CD14-positive monocyte (primary cell): ENCODE results near the gene LCLAT1. TPM values are rescaled to one million over a fixed set of nuclear protein-coding genes. Genes with fewer than 3 reads are reported as not detected.

ENCODE experiments used
- DNase-seq, 3 donors: peaks; one replicate each; pipeline ENCODE4 v3.0.0-alpha.2; 2011 to 2022
- H2AFZ ChIP-seq: 2 replicates; pipeline ENCODE4 v1.6.0; 2012; ENCODE audit warnings: mild to moderate bottlenecking, low read depth, low read length, inconsistent platforms; ENCODE audit not compliant: insufficient read depth, poor library complexity, severe bottlenecking
- H3K27ac ChIP-seq, 2 donors: 1 replicate in 1 of 2; 2 replicates in 1 of 2; pipeline ENCODE4 v1.5.1; 2012 to 2013; ENCODE audit warnings: low read length in 2 of 2, control low read depth in 1 of 2, inconsistent platforms in 1 of 2, low read depth in 1 of 2, mild to moderate bottlenecking in 1 of 2
- H3K27me3 ChIP-seq, 2 donors: one replicate each; pipeline versions ENCODE4 v1.6.0 to v1.6.1; 2011 to 2013; ENCODE audit warnings: low read length in 2 of 2; ENCODE audit not compliant: control insufficient read depth in 2 of 2, insufficient read depth in 2 of 2
- H3K36me3 ChIP-seq, 2 donors: replicated peaks in 1 of 2; 1 replicate in 1 of 2; 2 replicates in 1 of 2; pipeline versions ENCODE4 v1.5.1 to v1.6.1; 2012 to 2013; ENCODE audit warnings: low read length in 2 of 2, control low read depth in 1 of 2, inconsistent platforms in 1 of 2, mild to moderate bottlenecking in 1 of 2; ENCODE audit not compliant: insufficient read depth in 2 of 2, control insufficient read depth in 1 of 2
- H3K4me1 ChIP-seq, 2 donors: 1 replicate in 1 of 2; 2 replicates in 1 of 2; pipeline versions ENCODE4 v1.5.1 to v1.6.1; 2012 to 2013; ENCODE audit warnings: low read length in 2 of 2, control low read depth in 1 of 2, inconsistent platforms in 1 of 2, mild to moderate bottlenecking in 1 of 2, moderate library complexity in 1 of 2; ENCODE audit not compliant: insufficient read depth in 2 of 2, control insufficient read depth in 1 of 2
- H3K4me2 ChIP-seq: replicated peaks from 2 replicates; pipeline ENCODE3; 2012; ENCODE audit warnings: low read length, moderate library complexity, mild to moderate bottlenecking; ENCODE audit not compliant: poor library complexity, severe bottlenecking; ENCODE audit errors: extremely low read depth
- H3K4me3 ChIP-seq, 3 experiments: fragments of 200-600 bp in 1 of 3; sonication (generic) in 1 of 3; replicated peaks in 1 of 3; 1 replicate in 2 of 3; 2 replicates in 1 of 3; pipeline ENCODE4 v1.5.1; 2011 to 2013; ENCODE audit warnings: low read length in 3 of 3, mild to moderate bottlenecking in 3 of 3, control low read depth in 2 of 3, low read depth in 2 of 3, inconsistent platforms in 1 of 3, moderate library complexity in 1 of 3
- H3K79me2 ChIP-seq: 2 replicates; pipeline ENCODE4 v1.6.0; 2012; ENCODE audit warnings: mild to moderate bottlenecking, control low read depth, inconsistent platforms, low read length, moderate library complexity; ENCODE audit not compliant: insufficient read depth
- H3K9ac ChIP-seq: 2 replicates; pipeline ENCODE4 v1.6.0; 2017; ENCODE audit warnings: low read length, mild to moderate bottlenecking; ENCODE audit not compliant: insufficient read depth, poor library complexity, severe bottlenecking
- H3K9me3 ChIP-seq, 2 donors: replicated peaks in 1 of 2; 1 replicate in 1 of 2; 2 replicates in 1 of 2; pipeline versions ENCODE4 v1.5.1 to v1.6.1; 2012 to 2013; ENCODE audit warnings: low read length in 2 of 2, control low read depth in 1 of 2; ENCODE audit not compliant: control insufficient read depth in 1 of 2, insufficient read depth in 1 of 2
- H4K20me1 ChIP-seq: 2 replicates; pipeline ENCODE4 v1.6.0; 2012; ENCODE audit warnings: mild to moderate bottlenecking, low read length, control low read depth, moderate library complexity; ENCODE audit not compliant: insufficient read depth
- H3K27ac Mint-ChIP-seq, 7 donors: one replicate each; pipeline ENCODE4 v1.8.0; 2020; ENCODE audit warnings: mild to moderate bottlenecking in 7 of 7, mixed read lengths in 7 of 7, moderate library complexity in 6 of 7, inconsistent platforms in 2 of 7
- H3K27me3 Mint-ChIP-seq, 3 donors: one replicate each; pipeline ENCODE4 v1.8.0; 2021 to 2022; ENCODE audit warnings: low read depth in 3 of 3, mild to moderate bottlenecking in 3 of 3, mixed read lengths in 3 of 3, moderate library complexity in 3 of 3, inconsistent platforms in 1 of 3
- H3K36me3 Mint-ChIP-seq, 2 donors: one replicate each; pipeline ENCODE4 v1.8.0; 2020; ENCODE audit warnings: mixed read lengths in 2 of 2, inconsistent platforms in 1 of 2, mild to moderate bottlenecking in 1 of 2
- H3K4me1 Mint-ChIP-seq: one replicate; pipeline ENCODE4 v1.8.0; 2020; ENCODE audit warnings: mild to moderate bottlenecking, mixed read lengths
- H3K4me3 Mint-ChIP-seq, 2 donors: one replicate each; pipeline ENCODE4 v1.8.0; 2020; ENCODE audit warnings: mild to moderate bottlenecking in 2 of 2, mixed read lengths in 2 of 2, moderate library complexity in 1 of 2
- H3K9me3 Mint-ChIP-seq, 7 donors: one replicate each; pipeline ENCODE4 v1.8.0; 2020 to 2022; ENCODE audit warnings: mixed read lengths in 7 of 7, mild to moderate bottlenecking in 6 of 7, moderate library complexity in 6 of 7, inconsistent platforms in 2 of 7
- CTCF ChIP-seq: fragments of 200-600 bp; IDR thresholded peaks from one replicate; pipeline ENCODE4 v1.8.0; 2022; ENCODE audit warnings: antibody characterized with exemption, mild to moderate bottlenecking
- WGBS: methylation state at CpG from one replicate; pipeline ENCODE4 v1.1.5; 2013; ENCODE audit warnings: missing lambda C conversion rate; ENCODE audit not compliant: insufficient coverage; 5-methylcytosine and 5-hydroxymethylcytosine counted together
- intact Hi-C, 2 donors: fragments of 100-400 bp; cut with micrococcal nuclease; formaldehyde crosslinking; loops; one replicate each; pipeline versions ENCODE4 v1.15.0 to v1.15.1; 2023
- polyA plus RNA-seq, 3 donors: library from polyadenylated mRNA; depleted of rRNA in 1 of 3; unstranded in 2 of 3; stranded (reverse) in 1 of 3; fragments of 300-500 nt in 2 of 3; fragments of >200 nt in 1 of 3; fragmentation: Illumina TruSeq in 2 of 3; gene quantifications; 1 replicate in 2 of 3; 2 replicates in 1 of 3; pipeline ENCODE4 v1.2.3, GENCODE V29; 2012 to 2021

The LCLAT1 gene
- polyA plus RNA-seq, 3 donors, result 1.2 to 5.7 (median 1.3) TPM

GRCh38 chr2:30412047-30412683, 34.9 kb upstream of the LCLAT1 start:
- no peaks in the 10 kb centered on the region for H3K4me1 ChIP-seq
- no peak for DNase-seq
- Mint-ChIP-seq H3K27ac (no peak overlapping the region), H3K4me3 (no peak overlapping the region), H3K9me3 (peaks cover 0 to 2% (median 0%) of the 10 kb centered on the region in 7 donors), H3K27me3 (peaks cover 0 to 11% (median 10%) of the 10 kb centered on the region in 3 donors), H3K4me1 (peaks cover 5% of the 10 kb centered on the region), H3K36me3 (no peaks in the 10 kb centered on the region)
- no peak overlapping the region for H3K9ac ChIP-seq
- intact Hi-C loops, result no loop called here
- TF ChIP-seq CTCF, result no peak
- H3K79me2 ChIP-seq, result no peaks in the 10 kb centered on the region
- WGBS, result 94% methylated on average over 4 of the region's 8 CpGs
- H3K9me3 ChIP-seq, result no peaks in the 10 kb centered on the region
- H3K27me3 ChIP-seq, result no peaks in the 10 kb centered on the region
- H3K4me3 ChIP-seq, result no peak overlapping the region
- no peaks in the 10 kb centered on the region for H3K36me3 ChIP-seq
- H4K20me1 ChIP-seq, result no peaks in the 10 kb centered on the region
- H2AFZ ChIP-seq, result no peak overlapping the region
- H3K4me2 ChIP-seq, result no peak overlapping the region
- H3K27ac ChIP-seq, result no peak overlapping the region

GRCh38 chr2:30412684-30413570, 34.1 kb upstream of the LCLAT1 start:
- Mint-ChIP-seq H3K4me1 (peaks cover 3% of the 10 kb centered on the region), H3K4me3 (no peak overlapping the region), H3K27me3 (peaks cover 0 to 7% (median 6%) of the 10 kb centered on the region in 3 donors), H3K27ac (no peak overlapping the region), H3K9me3 (peaks cover 0 to 2% (median 0%) of the 10 kb centered on the region in 7 donors), H3K36me3 (no peaks in the 10 kb centered on the region)
- no peak for DNase-seq
- no peak overlapping the region for H3K9ac ChIP-seq
- H3K4me1 ChIP-seq, result no peaks in the 10 kb centered on the region
- no peaks in the 10 kb centered on the region for H4K20me1 ChIP-seq
- no peaks in the 10 kb centered on the region for H3K9me3 ChIP-seq
- H3K36me3 ChIP-seq, result no peaks in the 10 kb centered on the region
- no peaks in the 10 kb centered on the region for H3K79me2 ChIP-seq
- intact Hi-C loops, result no loop called here
- H2AFZ ChIP-seq, result no peak overlapping the region
- H3K4me3 ChIP-seq, result no peak overlapping the region
- H3K4me2 ChIP-seq, result no peak overlapping the region
- H3K27ac ChIP-seq, result no peak overlapping the region
- no peak for TF ChIP-seq CTCF
- WGBS, result 71% methylated on average over 4 of the region's 7 CpGs
- H3K27me3 ChIP-seq, result no peaks in the 10 kb centered on the region
